ENCODE measurements around the gene NEK4. TPM values are rescaled to one million over a fixed set of nuclear protein-coding genes. Genes with fewer than 3 reads are reported as not detected.

The NEK4 gene
- total RNA-seq, 1 experiment from 2014 or later = 36.2 TPM

- no peaks in the 10 kb centered on the region for H3K27me3 ChIP-seq (ENCODE audit: insufficient read depth, low read length)
- no peak overlapping the region for H3K4me2 ChIP-seq (ENCODE audit: low read length)
- H4K20me1 ChIP-seq (ENCODE audit: insufficient read depth) = no peaks in the 10 kb centered on the region
- H3K9ac ChIP-seq (ENCODE audit: low read length) = no peak overlapping the region
- no peak overlapping the region for H3K27ac ChIP-seq (ENCODE audit: low read depth, low read length)
- H3K9me2 ChIP-seq (ENCODE audit: insufficient read depth) = no peaks in the 10 kb centered on the region
- H2AFZ ChIP-seq (ENCODE audit: low read depth, low read length, poor library complexity, severe bottlenecking) = no peak overlapping the region
- H3K4me1 ChIP-seq (ENCODE audit: control insufficient read depth in 1 of 2, insufficient read depth in 2 of 2, low read length in 2 of 2) = no peaks in the 10 kb centered on the region
- no peak for DNase-seq (ENCODE audit: low read depth, low spot score)
- TF ChIP-seq POLR2AphosphoS5 (IDR thresholded peaks at IDR 0.05; ENCODE audit: low read depth, low read length) (no peak), ZNF274 (IDR thresholded peaks at IDR 0.05; ENCODE audit: low read depth, low read length) (no peak)
- ChIA-PET RAD21 (ENCODE audit: low non-redundant PET in 1 of 2, low total read pairs in 2 of 2, uncharacterized antibody in 2 of 2, unreplicated experiment in 2 of 2) (no interaction called here), CTCF (interaction anchor here (1.7 kb wide), 1 partner anchor 9 kb away, joined by 4 read pairs; no protein-coding TSS in a partner anchor), POLR2A (no interaction called here)
- H3K9me3 ChIP-seq (ENCODE audit: control insufficient read depth in 1 of 2, insufficient read depth in 1 of 2, low read depth in 1 of 2, low read length in 2 of 2) = no peaks in the 10 kb centered on the region
- H3K36me3 ChIP-seq (ENCODE audit: control insufficient read depth in 1 of 2, insufficient read depth in 2 of 2, low read length in 2 of 2) = no peaks in the 10 kb centered on the region
- intact Hi-C loops (cut with micrococcal nuclease) = no loop called here
- no peak overlapping the region for H3K4me3 ChIP-seq (replicated peaks in 1 of 2; ENCODE audit: low read depth in 1 of 2, low read length in 2 of 2)
- BruUV-seq (replicated peaks) = no TSS peak
- no peak for ATAC-seq
- no peaks in the 10 kb centered on the region for H3K79me2 ChIP-seq (ENCODE audit: insufficient read depth, low read length)
These were observed 19.6 kb upstream of the NEK4 start for GRCh38 chr3:52790337-52790736.

GRCh38 chr3:52789746-52790040, 19.0 kb upstream of the NEK4 start:
- no peak for ATAC-seq
- H3K4me2 ChIP-seq (ENCODE audit: low read length) = no peak overlapping the region
- intact Hi-C loops (cut with micrococcal nuclease) = no loop called here
- BruUV-seq (replicated peaks) = no TSS peak
- no peaks in the 10 kb centered on the region for H3K4me1 ChIP-seq (ENCODE audit: control insufficient read depth in 1 of 2, insufficient read depth in 2 of 2, low read length in 2 of 2)
- no peaks in the 10 kb centered on the region for H3K9me2 ChIP-seq (ENCODE audit: insufficient read depth)
- H3K9me3 ChIP-seq (ENCODE audit: control insufficient read depth in 1 of 2, insufficient read depth in 1 of 2, low read depth in 1 of 2, low read length in 2 of 2) = no peaks in the 10 kb centered on the region
- H3K27me3 ChIP-seq (ENCODE audit: insufficient read depth, low read length) = no peaks in the 10 kb centered on the region
- no peaks in the 10 kb centered on the region for H3K36me3 ChIP-seq (ENCODE audit: control insufficient read depth in 1 of 2, insufficient read depth in 2 of 2, low read length in 2 of 2)
- ChIA-PET CTCF (interaction anchor here (1.7 kb wide), 1 partner anchor 9 kb away, joined by 4 read pairs; no protein-coding TSS in a partner anchor), RAD21 (ENCODE audit: low non-redundant PET in 1 of 2, low total read pairs in 2 of 2, uncharacterized antibody in 2 of 2, unreplicated experiment in 2 of 2) (no interaction called here), POLR2A (no interaction called here)
- TF ChIP-seq JUND (IDR thresholded peaks at IDR 0.05) (no peak), EZH2phosphoT487 (IDR thresholded peaks at IDR 0.05; ENCODE audit: borderline replicate concordance) (no peak)
- H4K20me1 ChIP-seq (ENCODE audit: insufficient read depth) = no peaks in the 10 kb centered on the region
- no peak overlapping the region for H2AFZ ChIP-seq (ENCODE audit: low read depth, low read length, poor library complexity, severe bottlenecking)
- no peak overlapping the region for H3K4me3 ChIP-seq (replicated peaks in 1 of 2; ENCODE audit: low read depth in 1 of 2, low read length in 2 of 2)
- H3K79me2 ChIP-seq (ENCODE audit: insufficient read depth, low read length) = no peaks in the 10 kb centered on the region
- DNase-seq (ENCODE audit: low read depth, low spot score) = no peak
- H3K27ac ChIP-seq (ENCODE audit: low read depth, low read length) = no peak overlapping the region
- no peak overlapping the region for H3K9ac ChIP-seq (ENCODE audit: low read length)
